Neural progenitor cell (in vitro differentiated cells): Measurements from ENCODE around the gene LRP1-AS. TPM values are rescaled to one million over a fixed set of nuclear protein-coding genes. Genes with fewer than 3 reads are reported as not detected.

ENCODE experiments used
- DNase-seq: peaks from one replicate; pipeline ENCODE4 v3.0.0-alpha.2; 2016; ENCODE audit warnings: low spot score
- H2AFZ ChIP-seq: fragments of 200-600 bp; sonication (generic); replicated peaks from 2 replicates; pipeline ENCODE4 v1.6.1; 2016; ENCODE audit warnings: antibody characterized with exemption
- H3F3A ChIP-seq: fragments of 200-600 bp; sonication (generic); 2 replicates; pipeline ENCODE4 v1.6.1; 2016; ENCODE audit warnings: antibody characterized with exemption, low read depth
- H3K27ac ChIP-seq: fragments of 200-600 bp; sonication (generic); 2 replicates; pipeline ENCODE4 v1.5.1; 2016; ENCODE audit warnings: mild to moderate bottlenecking
- H3K27me3 ChIP-seq: fragments of 200-600 bp; sonication (generic); 2 replicates; pipeline ENCODE4 v1.6.1; 2016; ENCODE audit warnings: mild to moderate bottlenecking, moderate library complexity
- H3K36me3 ChIP-seq: fragments of 200-600 bp; sonication (generic); 2 replicates; pipeline ENCODE4 v1.5.1; 2016
- H3K4me1 ChIP-seq: fragments of 200-600 bp; sonication (generic); 2 replicates; pipeline ENCODE4 v1.6.1; 2016; ENCODE audit warnings: mixed run types
- H3K4me2 ChIP-seq: fragments of 200-600 bp; sonication (generic); 2 replicates; pipeline ENCODE4 v1.6.1; 2016
- H3K4me3 ChIP-seq: fragments of 200-600 bp; sonication (generic); 2 replicates; pipeline ENCODE4 v1.5.1; 2016
- H3K79me2 ChIP-seq: fragments of 200-600 bp; sonication (generic); 2 replicates; pipeline ENCODE4 v1.6.1; 2016; ENCODE audit warnings: low read depth
- H3K9ac ChIP-seq: fragments of 200-600 bp; sonication (generic); 2 replicates; pipeline ENCODE4 v1.6.1; 2016
- H3K9me3 ChIP-seq: fragments of 200-600 bp; sonication (generic); 2 replicates; pipeline ENCODE4 v1.5.1; 2016; ENCODE audit warnings: low read depth
- H4K20me1 ChIP-seq: fragments of 200-600 bp; sonication (generic); 2 replicates; pipeline ENCODE4 v1.6.1; 2016; ENCODE audit warnings: low read depth
- H3K27ac Mint-ChIP-seq: 3 replicates; pipeline ENCODE4 v1.8.0; 2021; ENCODE audit warnings: mixed read lengths
- H3K27me3 Mint-ChIP-seq: 2 replicates; pipeline ENCODE4 v1.8.0; 2022; ENCODE audit warnings: low read depth, mild to moderate bottlenecking, inconsistent platforms, moderate library complexity, mixed read lengths; ENCODE audit not compliant: insufficient read depth
- H3K36me3 Mint-ChIP-seq: 3 replicates; pipeline ENCODE4 v1.8.0; 2021; ENCODE audit warnings: mixed read lengths
- H3K4me1 Mint-ChIP-seq: 3 replicates; pipeline ENCODE4 v1.8.0; 2021; ENCODE audit warnings: mixed read lengths
- H3K4me3 Mint-ChIP-seq: 3 replicates; pipeline ENCODE4 v1.8.0; 2021; ENCODE audit warnings: mild to moderate bottlenecking, moderate library complexity, mixed read lengths
- H3K9me3 Mint-ChIP-seq: 3 replicates; pipeline ENCODE4 v1.8.0; 2020; ENCODE audit warnings: mixed read lengths
- EZH2 ChIP-seq: fragments of 200-600 bp; sonication (generic); IDR thresholded peaks from 2 replicates; pipeline ENCODE4 v1.6.1; 2017; ENCODE audit warnings: antibody characterized with exemption, mild to moderate bottlenecking, moderate library complexity
- EZH2phosphoT487 ChIP-seq: fragments of 200-600 bp; sonication (generic); IDR thresholded peaks from 2 replicates; pipeline ENCODE4 v1.6.1; 2017; ENCODE audit warnings: antibody characterized with exemption
- total RNA-seq: library from RNA; depleted of rRNA; stranded (reverse); fragments of >200 nt; gene quantifications from 2 replicates; pipeline ENCODE4 v1.2.3, GENCODE V29; 2015; ENCODE audit warnings: low replicate concordance
- TF ChIP-seq, protein P1 (sequence below): fragments of 200-600 bp; sonication (generic); IDR thresholded peaks from 2 replicates; pipeline ENCODE4 v1.5.1; 2017; ENCODE audit warnings: antibody characterized with exemption, mild to moderate bottlenecking

Gene LRP1-AS
- total RNA-seq, 1 donor from 2014 or later = not detected

DNA sequence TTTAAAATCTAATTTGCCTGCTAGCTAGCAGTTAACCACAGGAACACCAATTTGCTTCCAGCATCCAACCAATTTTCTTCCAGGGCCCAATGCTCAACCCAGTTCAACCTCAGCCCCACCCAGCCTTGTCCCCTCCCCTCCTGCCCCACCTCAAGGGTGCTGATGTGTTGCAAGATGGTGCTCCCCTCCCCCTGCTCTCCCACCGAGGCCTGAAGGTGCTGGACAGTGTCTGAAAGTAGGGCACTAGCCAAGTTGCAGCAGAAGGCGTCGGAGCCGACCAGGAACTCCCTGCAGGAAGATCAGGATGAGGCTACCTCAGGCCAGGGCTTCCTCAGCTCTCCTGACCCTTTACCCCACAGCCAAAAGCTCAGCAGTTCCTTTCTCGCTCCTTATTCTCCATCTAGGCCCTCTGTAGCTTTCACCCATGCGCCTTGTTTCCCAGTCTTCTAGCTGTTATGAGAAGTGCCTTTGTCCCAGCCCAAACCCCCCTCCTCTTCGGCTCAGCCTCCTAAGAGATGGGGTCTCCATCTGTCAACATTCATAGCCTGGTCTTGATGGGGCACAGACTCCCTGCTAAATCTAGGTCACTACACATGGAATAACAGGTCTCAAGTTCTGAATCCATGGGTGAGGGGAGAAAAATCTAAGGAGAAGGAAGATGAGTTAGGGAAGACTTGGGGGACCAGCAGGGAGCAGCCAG lies 39.8 kb downstream of the LRP1-AS start:
- Histone ChIP-seq H4K20me1 (no peaks in the 10 kb centered on the region), H2AFZ (no peak overlapping the region), H3K27ac (no peak overlapping the region), H3K9ac (no peak overlapping the region), H3K79me2 (peaks cover 3% of the 10 kb centered on the region), H3F3A (peaks cover 20% of the 10 kb centered on the region), H3K36me3 (no peaks in the 10 kb centered on the region), H3K27me3 (no peaks in the 10 kb centered on the region), H3K4me2 (no peak overlapping the region), H3K9me3 (no peaks in the 10 kb centered on the region), H3K4me3 (no peak overlapping the region), H3K4me1 (peaks cover 22% of the 10 kb centered on the region)
- peaks cover 4% of the 10 kb centered on the region for H3K36me3 Mint-ChIP-seq
- H3K9me3 Mint-ChIP-seq = peaks cover 2% of the 10 kb centered on the region
- TF ChIP-seq EZH2phosphoT487 (no peak), EZH2 (no peak)
- TF ChIP-seq, protein P1, sequence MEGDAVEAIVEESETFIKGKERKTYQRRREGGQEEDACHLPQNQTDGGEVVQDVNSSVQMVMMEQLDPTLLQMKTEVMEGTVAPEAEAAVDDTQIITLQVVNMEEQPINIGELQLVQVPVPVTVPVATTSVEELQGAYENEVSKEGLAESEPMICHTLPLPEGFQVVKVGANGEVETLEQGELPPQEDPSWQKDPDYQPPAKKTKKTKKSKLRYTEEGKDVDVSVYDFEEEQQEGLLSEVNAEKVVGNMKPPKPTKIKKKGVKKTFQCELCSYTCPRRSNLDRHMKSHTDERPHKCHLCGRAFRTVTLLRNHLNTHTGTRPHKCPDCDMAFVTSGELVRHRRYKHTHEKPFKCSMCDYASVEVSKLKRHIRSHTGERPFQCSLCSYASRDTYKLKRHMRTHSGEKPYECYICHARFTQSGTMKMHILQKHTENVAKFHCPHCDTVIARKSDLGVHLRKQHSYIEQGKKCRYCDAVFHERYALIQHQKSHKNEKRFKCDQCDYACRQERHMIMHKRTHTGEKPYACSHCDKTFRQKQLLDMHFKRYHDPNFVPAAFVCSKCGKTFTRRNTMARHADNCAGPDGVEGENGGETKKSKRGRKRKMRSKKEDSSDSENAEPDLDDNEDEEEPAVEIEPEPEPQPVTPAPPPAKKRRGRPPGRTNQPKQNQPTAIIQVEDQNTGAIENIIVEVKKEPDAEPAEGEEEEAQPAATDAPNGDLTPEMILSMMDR = no peak
- no peak for DNase-seq
- peaks cover 12% of the 10 kb centered on the region for H3K27me3 Mint-ChIP-seq
- no peak overlapping the region for H3K4me3 Mint-ChIP-seq
- no peak overlapping the region for H3K27ac Mint-ChIP-seq
- peaks cover 41% of the 10 kb centered on the region for H3K4me1 Mint-ChIP-seq

DNA sequence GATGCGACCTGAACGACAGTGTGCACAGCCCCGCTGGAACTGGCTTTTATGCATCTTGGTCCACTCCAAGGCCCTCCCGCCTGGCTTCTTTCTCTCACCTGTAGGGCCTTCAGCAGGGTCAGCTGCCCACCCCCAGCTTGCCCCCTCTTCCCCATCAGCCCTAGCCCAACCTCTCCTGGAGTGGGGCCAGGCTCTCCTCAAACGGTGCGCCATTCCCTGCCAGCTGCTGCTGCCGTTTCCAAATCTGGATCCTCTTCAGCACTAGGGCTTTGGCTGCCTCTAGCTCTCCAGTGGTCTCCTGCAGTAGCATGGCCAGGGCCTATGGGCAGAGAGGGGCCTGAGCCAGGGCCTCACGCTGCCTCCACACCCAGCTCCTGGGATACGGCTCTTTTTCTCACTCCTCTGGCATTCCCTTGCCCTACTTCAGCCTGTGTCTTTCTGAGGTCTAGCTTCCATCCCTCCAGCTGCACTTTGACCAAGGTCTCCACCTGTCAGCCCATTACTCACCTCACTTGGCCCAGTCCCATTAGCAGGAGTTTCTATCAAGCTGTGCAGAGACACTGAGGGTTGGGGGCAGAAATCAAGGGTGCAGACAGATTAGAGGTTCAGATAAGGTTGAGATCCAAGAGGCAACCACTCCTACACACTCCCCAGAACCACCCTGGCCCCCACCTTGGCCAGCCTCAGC lies 41.3 kb downstream of the LRP1-AS start:
- H3K4me1 Mint-ChIP-seq = peaks cover 38% of the 10 kb centered on the region
- H3K9ac ChIP-seq = no peak overlapping the region
- peaks cover 2% of the 10 kb centered on the region for H3K9me3 Mint-ChIP-seq
- H3F3A ChIP-seq = peaks cover 11% of the 10 kb centered on the region
- H4K20me1 ChIP-seq = no peaks in the 10 kb centered on the region
- TF ChIP-seq, protein P1 = no peak
- TF ChIP-seq EZH2 (no peak), EZH2phosphoT487 (no peak)
- H3K27ac ChIP-seq = no peak overlapping the region
- H3K4me3 Mint-ChIP-seq = no peak overlapping the region
- DNase-seq = no peak
- H2AFZ ChIP-seq = no peak overlapping the region
- H3K4me2 ChIP-seq = no peak overlapping the region
- H3K79me2 ChIP-seq = peaks cover 3% of the 10 kb centered on the region
- H3K36me3 ChIP-seq = no peaks in the 10 kb centered on the region
- no peaks in the 10 kb centered on the region for H3K27me3 ChIP-seq
- peaks cover 4% of the 10 kb centered on the region for H3K36me3 Mint-ChIP-seq
- peaks cover 12% of the 10 kb centered on the region for H3K27me3 Mint-ChIP-seq
- H3K9me3 ChIP-seq = no peaks in the 10 kb centered on the region
- peaks cover 18% of the 10 kb centered on the region for H3K4me1 ChIP-seq
- no peak overlapping the region for H3K27ac Mint-ChIP-seq
- no peak overlapping the region for H3K4me3 ChIP-seq

DNA sequence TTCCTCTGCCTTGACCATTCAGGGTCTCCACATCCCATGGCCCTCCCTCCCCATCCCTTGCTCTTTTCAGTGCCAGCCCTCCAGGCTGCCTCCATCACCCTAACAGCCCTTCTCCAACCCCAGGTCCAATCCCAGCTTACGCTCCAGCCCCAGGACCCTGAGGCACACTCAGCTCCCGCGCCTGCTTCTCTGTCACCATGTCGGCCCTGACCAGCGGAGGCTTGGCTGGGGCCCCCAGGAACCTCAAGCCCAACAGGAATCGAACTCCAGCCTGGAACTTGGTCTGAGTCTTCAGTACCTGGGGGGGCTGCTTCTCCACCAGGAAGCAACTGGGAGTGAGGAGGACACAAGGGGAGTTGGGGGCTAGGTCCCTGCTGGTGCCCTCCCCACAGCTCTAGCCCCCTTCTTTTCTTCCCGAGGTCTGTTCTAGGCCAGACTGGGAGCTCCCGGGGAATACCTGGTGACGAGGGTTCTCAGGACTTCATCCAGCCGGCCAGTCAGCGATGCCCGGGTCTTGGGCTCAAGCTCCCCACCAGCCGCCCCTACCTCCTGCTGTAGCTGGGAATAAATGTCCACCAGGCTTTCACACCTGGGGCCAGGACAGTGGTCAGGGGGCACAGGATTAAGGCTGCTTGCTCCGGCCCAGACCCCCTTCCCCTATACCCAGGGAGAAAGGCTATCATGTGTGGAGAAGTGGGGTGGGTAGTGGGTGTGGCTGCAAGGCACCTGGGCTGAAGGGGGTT lies 42.2 kb downstream of the LRP1-AS start:
- Histone ChIP-seq H3K27me3 (no peaks in the 10 kb centered on the region), H3K79me2 (peaks cover 3% of the 10 kb centered on the region), H4K20me1 (no peaks in the 10 kb centered on the region), H3F3A (peaks cover 1% of the 10 kb centered on the region), H3K9ac (no peak overlapping the region), H3K4me1 (peaks cover 9% of the 10 kb centered on the region), H3K4me3 (no peak overlapping the region), H3K9me3 (no peaks in the 10 kb centered on the region), H3K27ac (no peak overlapping the region), H3K4me2 (no peak overlapping the region), H2AFZ (no peak overlapping the region), H3K36me3 (no peaks in the 10 kb centered on the region)
- no peak overlapping the region for H3K4me3 Mint-ChIP-seq
- peaks cover 28% of the 10 kb centered on the region for H3K4me1 Mint-ChIP-seq
- TF ChIP-seq EZH2 (no peak), EZH2phosphoT487 (no peak)
- TF ChIP-seq, protein P1 = no peak
- H3K9me3 Mint-ChIP-seq = peaks cover 2% of the 10 kb centered on the region
- no peak for DNase-seq
- H3K36me3 Mint-ChIP-seq = peaks cover 4% of the 10 kb centered on the region
- H3K27ac Mint-ChIP-seq = no peak overlapping the region
- peaks cover 12% of the 10 kb centered on the region for H3K27me3 Mint-ChIP-seq
